GM12801 (cell line): ENCODE data around the gene HINT2.

Experiments used
- CTCF ChIP-seq: IDR thresholded peaks from one replicate; pipeline ENCODE4 v1.5.1; 2011; ENCODE audit warnings: control low read depth; ENCODE audit not compliant: insufficient read length; ENCODE audit errors: extremely low read depth

Gene HINT2

GRCh38 chr9:35836595-35836994, 21.8 kb upstream of the HINT2 start:
- TF ChIP-seq CTCF = no peak

GRCh38 chr9:35835766-35836165, 20.9 kb upstream of the HINT2 start:
- no peak for TF ChIP-seq CTCF

- no peak for TF ChIP-seq CTCF
Observed at GRCh38 chr9:35835216-35835632, 20.4 kb upstream of the HINT2 start.

- no peak for TF ChIP-seq CTCF
Observed at GRCh38 chr9:35834260-35835215, 19.7 kb upstream of the HINT2 start.

GRCh38 chr9:35832814-35833213, 18.0 kb upstream of the HINT2 start:
- no peak for TF ChIP-seq CTCF

- no peak for TF ChIP-seq CTCF
Observed at GRCh38 chr9:35831040-35831439, 16.2 kb upstream of the HINT2 start.

GRCh38 chr9:35829764-35830096, 14.9 kb upstream of the HINT2 start:
- TF ChIP-seq CTCF = no peak
